ENCODE results near the gene CBS. TPM values are rescaled to one million over a fixed set of nuclear protein-coding genes. Genes with fewer than 3 reads are reported as not detected.

Gene CBS
- total RNA-seq, 2 experiments from 2014 or later = 0.19 to 0.39 TPM

- H3K4me3 ChIP-seq (ENCODE audit: low read length) = no peak overlapping the region
- ChIA-PET CTCF (no interaction called here), POLR2A (no interaction called here)
- no peak for TF ChIP-seq CTCF (IDR thresholded peaks at IDR 0.05)
- H3K9me3 Mint-ChIP-seq = no peaks in the 10 kb centered on the region
- H3K4me3 Mint-ChIP-seq = no peak overlapping the region
- no peaks in the 10 kb centered on the region for H3K4me1 Mint-ChIP-seq (ENCODE audit: low read depth)
- no peaks in the 10 kb centered on the region for H3K27me3 Mint-ChIP-seq
- no peaks in the 10 kb centered on the region for H3K27me3 ChIP-seq (ENCODE audit: control insufficient read depth in 1 of 2, insufficient read depth in 2 of 2, low read length in 2 of 2)
- peaks cover 80% of the 10 kb centered on the region for H3K36me3 ChIP-seq (ENCODE audit: insufficient read depth, low read length)
- no peaks in the 10 kb centered on the region for H3K4me1 ChIP-seq (ENCODE audit: insufficient read depth, low read length)
- intact Hi-C loops (cut with DNase I, micrococcal nuclease) = no loop called here
- H3K9me3 ChIP-seq (ENCODE audit: control insufficient read depth in 1 of 2, insufficient read depth in 1 of 2, low read length in 2 of 2) = no peaks in the 10 kb centered on the region
- ATAC-seq (ENCODE audit: poor library complexity) (no peak), DNase-seq (no peak)
- H3K36me3 Mint-ChIP-seq (ENCODE audit: low read depth) = peaks cover 94% of the 10 kb centered on the region
- H3K27ac ChIP-seq (ENCODE audit: low read depth in 1 of 2, low read length in 2 of 2) = no peak overlapping the region
- no peak overlapping the region for H3K27ac Mint-ChIP-seq
Observed at GRCh38 chr21:43024439-43025136, 51.0 kb downstream of the CBS start.

GRCh38 chr21:43023175-43023574, 52.5 kb downstream of the CBS start:
- ChIA-PET POLR2A (no interaction called here), CTCF (interaction anchor here (0.7 kb wide), 1 partner anchor 12 kb away, joined by 3 read pairs; no protein-coding TSS in a partner anchor)
- Histone ChIP-seq H3K36me3 (ENCODE audit: insufficient read depth, low read length) (peaks cover 73% of the 10 kb centered on the region), H3K27ac (ENCODE audit: low read depth in 1 of 2, low read length in 2 of 2) (no peak overlapping the region), H3K9me3 (ENCODE audit: control insufficient read depth in 1 of 2, insufficient read depth in 1 of 2, low read length in 2 of 2) (no peaks in the 10 kb centered on the region), H3K4me1 (ENCODE audit: insufficient read depth, low read length) (no peaks in the 10 kb centered on the region), H3K27me3 (ENCODE audit: control insufficient read depth in 1 of 2, insufficient read depth in 2 of 2, low read length in 2 of 2) (no peaks in the 10 kb centered on the region), H3K4me3 (ENCODE audit: low read length) (no peak overlapping the region)
- ATAC-seq (ENCODE audit: poor library complexity) (no peak), DNase-seq (no peak)
- H3K36me3 Mint-ChIP-seq (ENCODE audit: low read depth) = peaks cover 85% of the 10 kb centered on the region
- H3K9me3 Mint-ChIP-seq = no peaks in the 10 kb centered on the region
- intact Hi-C loops (cut with DNase I, micrococcal nuclease) = no loop called here
- no peaks in the 10 kb centered on the region for H3K4me1 Mint-ChIP-seq (ENCODE audit: low read depth)
- no peaks in the 10 kb centered on the region for H3K27me3 Mint-ChIP-seq
- no peak overlapping the region for H3K4me3 Mint-ChIP-seq
- H3K27ac Mint-ChIP-seq = no peak overlapping the region
- TF ChIP-seq CTCF (IDR thresholded peaks at IDR 0.05) = no peak

- Histone ChIP-seq H3K27ac (ENCODE audit: low read depth in 1 of 2, low read length in 2 of 2) (no peak overlapping the region), H3K4me3 (ENCODE audit: low read length) (no peak overlapping the region), H3K36me3 (ENCODE audit: insufficient read depth, low read length) (peaks cover 72% of the 10 kb centered on the region), H3K9me3 (ENCODE audit: control insufficient read depth in 1 of 2, insufficient read depth in 1 of 2, low read length in 2 of 2) (no peaks in the 10 kb centered on the region), H3K27me3 (ENCODE audit: control insufficient read depth in 1 of 2, insufficient read depth in 2 of 2, low read length in 2 of 2) (no peaks in the 10 kb centered on the region), H3K4me1 (ENCODE audit: insufficient read depth, low read length) (no peaks in the 10 kb centered on the region)
- ChIA-PET CTCF (no interaction called here), POLR2A (no interaction called here)
- ATAC-seq (ENCODE audit: poor library complexity) (no peak), DNase-seq (no peak)
- peaks cover 84% of the 10 kb centered on the region for H3K36me3 Mint-ChIP-seq (ENCODE audit: low read depth)
- no peaks in the 10 kb centered on the region for H3K27me3 Mint-ChIP-seq
- no peaks in the 10 kb centered on the region for H3K4me1 Mint-ChIP-seq (ENCODE audit: low read depth)
- H3K27ac Mint-ChIP-seq = no peak overlapping the region
- no peak overlapping the region for H3K4me3 Mint-ChIP-seq
- H3K9me3 Mint-ChIP-seq = no peaks in the 10 kb centered on the region
- no peak for TF ChIP-seq CTCF (IDR thresholded peaks at IDR 0.05)
- intact Hi-C loops (cut with DNase I, micrococcal nuclease) = no loop called here
Observed at GRCh38 chr21:43021756-43022600, 53.7 kb downstream of the CBS start.

Data from CD4-positive, alpha-beta T cell (primary cell).